LNCAP (cell line): ENCODE data around the gene MICAL1.

ENCODE experiments used
- CTCF ChIP-seq: fragments of 450-650 bp; IDR thresholded peaks from 2 replicates; pipeline ENCODE4 v1.5.1; 2017; ENCODE audit warnings: mild to moderate bottlenecking

MICAL1 gene

GRCh38 chr6:109491207-109491938 lies 35.8 kb upstream of the MICAL1 start:
- no peak for TF ChIP-seq CTCF

GRCh38 chr6:109490713-109491112 lies 35.1 kb upstream of the MICAL1 start:
- TF ChIP-seq CTCF: no peak

- TF ChIP-seq CTCF: no peak
Measured at GRCh38 chr6:109488001-109488400, 32.4 kb upstream of the MICAL1 start.

GRCh38 chr6:109486068-109486467 lies 30.5 kb upstream of the MICAL1 start:
- TF ChIP-seq CTCF: no peak

GRCh38 chr6:109485266-109485935 lies 29.8 kb upstream of the MICAL1 start:
- no peak for TF ChIP-seq CTCF

GRCh38 chr6:109484122-109484521 lies 28.6 kb upstream of the MICAL1 start:
- no peak for TF ChIP-seq CTCF

GRCh38 chr6:109483735-109484057 lies 28.1 kb upstream of the MICAL1 start:
- TF ChIP-seq CTCF: no peak
